ENCODE results near the gene ANKS1B. TPM values are rescaled to one million over a fixed set of nuclear protein-coding genes. Genes with fewer than 3 reads are reported as not detected.
"Not testable (repeated sequence)": the region's sequence is repeated elsewhere in the genome, so short reads cannot be mapped to it uniquely, and the experiment has no call there.

The ANKS1B gene
- total RNA-seq, 1 donor from 2014 or later, result 2.4 TPM

DNA sequence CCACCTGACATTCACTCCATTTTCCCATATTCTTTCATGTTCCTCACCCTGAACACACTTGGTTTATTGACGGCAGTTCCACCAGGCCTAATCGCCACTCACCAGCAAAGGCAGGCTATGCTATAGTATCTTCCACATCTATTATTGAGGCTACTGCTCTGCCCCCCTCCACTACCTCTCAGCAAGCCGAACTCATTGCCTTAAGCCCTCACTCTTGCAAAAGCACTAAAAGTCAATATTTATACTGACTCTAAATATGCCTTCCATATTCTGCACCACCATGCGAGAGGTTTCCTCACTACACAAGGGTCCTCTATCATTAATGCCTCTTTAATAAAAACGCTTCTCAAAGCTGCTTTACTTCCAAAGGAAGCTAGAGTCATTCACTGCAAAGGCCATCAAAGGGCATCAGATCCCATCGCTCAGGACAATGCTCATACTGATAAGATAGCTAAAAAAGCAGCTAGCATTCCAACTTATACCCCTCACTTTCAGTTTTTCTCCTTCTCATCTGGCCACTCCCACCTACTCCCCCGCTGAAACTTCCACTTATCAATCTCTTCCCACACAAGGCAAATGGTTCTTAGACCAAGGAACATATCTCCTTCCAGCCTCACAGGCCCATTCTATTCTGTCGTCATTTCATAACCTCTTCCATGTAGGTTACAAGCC lies 265.2 kb downstream of the ANKS1B start:
- H2AFZ ChIP-seq (ENCODE audit: low read depth, low read length); H3K9ac ChIP-seq (ENCODE audit: low read length); DNase-seq (ENCODE audit: low read depth); H3K4me3 Mint-ChIP-seq (ENCODE audit: unreplicated experiment); H3K4me1 Mint-ChIP-seq (ENCODE audit: low read depth, unreplicated experiment); H3K9me3 ChIP-seq (ENCODE audit: insufficient read depth, low read depth, low read length); H3K79me2 ChIP-seq (ENCODE audit: insufficient read depth, low read length); H4K20me1 ChIP-seq (ENCODE audit: insufficient read depth, low read length); H3K4me3 ChIP-seq (ENCODE audit: insufficient read depth, low read depth, low read length); FAIRE-seq; H3K27me3 Mint-ChIP-seq (ENCODE audit: low read depth, unreplicated experiment); H3K27ac Mint-ChIP-seq (ENCODE audit: unreplicated experiment); H3K27me3 ChIP-seq (ENCODE audit: insufficient read depth, low read length); H3K9me3 Mint-ChIP-seq (ENCODE audit: unreplicated experiment); H3K4me2 ChIP-seq (ENCODE audit: low read length); H3K36me3 Mint-ChIP-seq (ENCODE audit: low read depth, unreplicated experiment); H3K36me3 ChIP-seq (ENCODE audit: insufficient read depth, low read length); H3K27ac ChIP-seq (ENCODE audit: low read depth, low read length); H3K4me1 ChIP-seq (ENCODE audit: insufficient read depth, low read length): not testable (repeated sequence)

DNA sequence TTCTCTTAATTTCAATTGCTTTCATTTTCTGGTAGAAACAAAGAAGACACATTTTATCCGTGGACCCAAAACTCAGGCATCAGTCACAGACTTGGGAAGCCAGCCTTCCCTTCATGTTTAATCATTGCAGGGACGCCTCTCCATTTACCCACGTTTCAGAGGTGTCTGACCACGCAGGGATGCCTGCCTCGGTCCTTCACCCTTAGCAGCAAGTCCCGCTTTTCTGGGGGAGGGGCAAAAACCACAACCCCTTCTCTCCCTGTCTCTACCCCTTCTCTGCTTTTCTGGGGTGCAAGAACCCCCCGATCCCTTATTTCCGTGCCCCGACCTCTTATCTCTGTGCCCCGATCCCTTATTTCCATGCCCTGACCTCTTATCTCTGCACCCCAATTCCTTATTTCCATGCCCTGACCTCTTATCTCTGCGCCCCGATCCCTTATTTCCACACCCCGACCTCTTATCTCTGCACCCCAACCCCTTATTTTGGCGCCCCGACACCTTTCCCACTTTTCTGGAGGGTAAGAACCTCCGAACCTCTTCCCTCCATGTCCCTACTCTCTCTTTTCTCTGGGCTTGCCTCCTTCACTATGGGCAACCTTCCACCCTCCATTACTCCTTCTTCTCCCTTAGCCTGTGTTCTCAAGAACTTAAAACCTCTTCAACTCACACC lies 268.8 kb downstream of the ANKS1B start:
- not testable (repeated sequence) for H3K27ac Mint-ChIP-seq (ENCODE audit: unreplicated experiment); FAIRE-seq; H3K4me3 Mint-ChIP-seq (ENCODE audit: unreplicated experiment); H3K9ac ChIP-seq (ENCODE audit: low read length); H3K9me3 ChIP-seq (ENCODE audit: insufficient read depth, low read depth, low read length); H3K4me1 Mint-ChIP-seq (ENCODE audit: low read depth, unreplicated experiment); H4K20me1 ChIP-seq (ENCODE audit: insufficient read depth, low read length); H3K4me2 ChIP-seq (ENCODE audit: low read length); H3K4me3 ChIP-seq (ENCODE audit: insufficient read depth, low read depth, low read length); H3K27me3 Mint-ChIP-seq (ENCODE audit: low read depth, unreplicated experiment); H3K4me1 ChIP-seq (ENCODE audit: insufficient read depth, low read length); H3K27me3 ChIP-seq (ENCODE audit: insufficient read depth, low read length); H2AFZ ChIP-seq (ENCODE audit: low read depth, low read length); H3K79me2 ChIP-seq (ENCODE audit: insufficient read depth, low read length); H3K36me3 ChIP-seq (ENCODE audit: insufficient read depth, low read length); H3K27ac ChIP-seq (ENCODE audit: low read depth, low read length); H3K36me3 Mint-ChIP-seq (ENCODE audit: low read depth, unreplicated experiment); DNase-seq (ENCODE audit: low read depth)
- peaks cover 12% of the 10 kb centered on the region for H3K9me3 Mint-ChIP-seq (ENCODE audit: unreplicated experiment)

DNA sequence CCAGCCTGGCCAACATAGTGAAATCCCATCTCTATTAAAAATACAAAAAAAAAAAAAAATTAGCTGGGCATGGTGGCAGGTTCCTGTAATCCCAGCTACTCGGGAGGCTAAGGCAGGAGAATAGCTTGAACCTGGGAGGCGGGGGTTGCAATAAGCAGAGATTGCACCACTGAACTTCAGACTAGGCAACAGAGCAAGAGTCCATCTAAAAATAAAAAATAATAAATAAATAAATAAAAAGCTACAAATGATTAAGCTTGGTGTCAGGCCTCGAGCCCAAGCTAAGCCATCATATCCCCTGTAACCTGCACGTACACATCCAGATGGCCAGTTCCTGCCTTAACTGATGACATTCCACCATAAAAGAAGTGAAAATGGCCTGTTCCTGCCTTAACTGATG lies 269.8 kb downstream of the ANKS1B start:
- H3K27ac Mint-ChIP-seq (ENCODE audit: unreplicated experiment); H2AFZ ChIP-seq (ENCODE audit: low read depth, low read length); H3K9ac ChIP-seq (ENCODE audit: low read length); FAIRE-seq; H3K79me2 ChIP-seq (ENCODE audit: insufficient read depth, low read length); H3K4me3 Mint-ChIP-seq (ENCODE audit: unreplicated experiment); H3K4me2 ChIP-seq (ENCODE audit: low read length); H3K27me3 Mint-ChIP-seq (ENCODE audit: low read depth, unreplicated experiment); H3K27me3 ChIP-seq (ENCODE audit: insufficient read depth, low read length); H3K4me1 ChIP-seq (ENCODE audit: insufficient read depth, low read length); H3K4me1 Mint-ChIP-seq (ENCODE audit: low read depth, unreplicated experiment); H3K36me3 ChIP-seq (ENCODE audit: insufficient read depth, low read length); DNase-seq (ENCODE audit: low read depth); H3K27ac ChIP-seq (ENCODE audit: low read depth, low read length); H3K36me3 Mint-ChIP-seq (ENCODE audit: low read depth, unreplicated experiment); H4K20me1 ChIP-seq (ENCODE audit: insufficient read depth, low read length); H3K9me3 ChIP-seq (ENCODE audit: insufficient read depth, low read depth, low read length); H3K4me3 ChIP-seq (ENCODE audit: insufficient read depth, low read depth, low read length): not testable (repeated sequence)
- H3K9me3 Mint-ChIP-seq (ENCODE audit: unreplicated experiment), result peaks cover 12% of the 10 kb centered on the region

DNA sequence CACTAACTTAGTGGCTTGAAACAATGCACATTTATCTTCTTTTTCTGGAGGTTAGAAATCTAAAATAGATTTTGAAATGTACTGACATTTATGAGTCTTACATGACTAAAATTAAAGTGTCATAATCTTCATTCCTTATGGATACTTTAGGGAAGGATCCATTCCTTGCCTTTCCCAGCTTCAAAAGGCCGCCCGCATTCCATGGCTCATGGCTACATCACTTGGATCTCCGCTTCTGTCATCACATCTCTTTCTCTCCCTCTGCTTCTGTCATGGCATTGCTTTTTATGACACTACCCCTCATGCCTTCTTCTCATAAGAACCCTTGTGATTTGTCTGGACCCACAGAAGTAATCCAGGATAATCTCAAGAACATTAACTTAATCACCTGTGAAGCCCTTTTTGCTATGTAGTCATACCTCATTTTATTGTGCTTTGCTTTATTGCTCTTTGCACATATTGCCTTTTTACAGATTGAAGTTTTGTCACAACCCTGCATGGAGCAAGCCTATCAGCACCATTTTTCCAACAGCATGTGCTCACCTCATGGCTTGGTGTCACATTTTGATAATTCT lies 270.7 kb downstream of the ANKS1B start:
- no peaks in the 10 kb centered on the region for H3K4me1 Mint-ChIP-seq (ENCODE audit: low read depth, unreplicated experiment)
- H4K20me1 ChIP-seq (ENCODE audit: insufficient read depth, low read length), result no peaks in the 10 kb centered on the region
- no peak overlapping the region for H2AFZ ChIP-seq (ENCODE audit: low read depth, low read length)
- H3K9me3 ChIP-seq (ENCODE audit: insufficient read depth, low read depth, low read length), result no peaks in the 10 kb centered on the region
- H3K27me3 Mint-ChIP-seq (ENCODE audit: low read depth, unreplicated experiment), result no peaks in the 10 kb centered on the region
- peaks cover 12% of the 10 kb centered on the region for H3K9me3 Mint-ChIP-seq (ENCODE audit: unreplicated experiment)
- no peak overlapping the region for H3K4me3 ChIP-seq (ENCODE audit: insufficient read depth, low read depth, low read length)
- H3K4me3 Mint-ChIP-seq (ENCODE audit: unreplicated experiment), result no peak overlapping the region
- no peak for FAIRE-seq
- TF ChIP-seq EZH2 (IDR thresholded peaks at IDR 0.05; ENCODE audit: insufficient read depth, low read length), result no peak
- TF ChIP-seq, protein P1, sequence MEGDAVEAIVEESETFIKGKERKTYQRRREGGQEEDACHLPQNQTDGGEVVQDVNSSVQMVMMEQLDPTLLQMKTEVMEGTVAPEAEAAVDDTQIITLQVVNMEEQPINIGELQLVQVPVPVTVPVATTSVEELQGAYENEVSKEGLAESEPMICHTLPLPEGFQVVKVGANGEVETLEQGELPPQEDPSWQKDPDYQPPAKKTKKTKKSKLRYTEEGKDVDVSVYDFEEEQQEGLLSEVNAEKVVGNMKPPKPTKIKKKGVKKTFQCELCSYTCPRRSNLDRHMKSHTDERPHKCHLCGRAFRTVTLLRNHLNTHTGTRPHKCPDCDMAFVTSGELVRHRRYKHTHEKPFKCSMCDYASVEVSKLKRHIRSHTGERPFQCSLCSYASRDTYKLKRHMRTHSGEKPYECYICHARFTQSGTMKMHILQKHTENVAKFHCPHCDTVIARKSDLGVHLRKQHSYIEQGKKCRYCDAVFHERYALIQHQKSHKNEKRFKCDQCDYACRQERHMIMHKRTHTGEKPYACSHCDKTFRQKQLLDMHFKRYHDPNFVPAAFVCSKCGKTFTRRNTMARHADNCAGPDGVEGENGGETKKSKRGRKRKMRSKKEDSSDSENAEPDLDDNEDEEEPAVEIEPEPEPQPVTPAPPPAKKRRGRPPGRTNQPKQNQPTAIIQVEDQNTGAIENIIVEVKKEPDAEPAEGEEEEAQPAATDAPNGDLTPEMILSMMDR (IDR thresholded peaks at IDR 0.05; ENCODE audit: insufficient read depth, low read depth, low read length), result no peak
- no peaks in the 10 kb centered on the region for H3K36me3 Mint-ChIP-seq (ENCODE audit: low read depth, unreplicated experiment)
- H3K36me3 ChIP-seq (ENCODE audit: insufficient read depth, low read length), result no peaks in the 10 kb centered on the region
- H3K4me1 ChIP-seq (ENCODE audit: insufficient read depth, low read length), result no peaks in the 10 kb centered on the region
- H3K27me3 ChIP-seq (ENCODE audit: insufficient read depth, low read length), result no peaks in the 10 kb centered on the region
- H3K9ac ChIP-seq (ENCODE audit: low read length), result no peak overlapping the region
- H3K79me2 ChIP-seq (ENCODE audit: insufficient read depth, low read length), result no peaks in the 10 kb centered on the region
- H3K27ac ChIP-seq (ENCODE audit: low read depth, low read length), result no peak overlapping the region
- no peak for DNase-seq (ENCODE audit: low read depth)
- H3K4me2 ChIP-seq (ENCODE audit: low read length), result no peak overlapping the region
- no peak overlapping the region for H3K27ac Mint-ChIP-seq (ENCODE audit: unreplicated experiment)
